HG02798 (cell line): Measurements from ENCODE around the gene ADD2.

Experiments used
- ATAC-seq: cut with Tn5 transposase; IDR thresholded peaks from one replicate; pipeline ENCODE4 v1.9.1; 2021; ENCODE audit warnings: mild to moderate bottlenecking; ENCODE audit not compliant: unreplicated experiment, poor library complexity

The ADD2 gene

GRCh38 chr2:70789304-70790135, 21.5 kb upstream of the ADD2 start:
- no peak for ATAC-seq

- ATAC-seq = no peak
Measured at GRCh38 chr2:70785137-70785911, 17.3 kb upstream of the ADD2 start.

- ATAC-seq = no peak
Measured at GRCh38 chr2:70784320-70784719, 16.3 kb upstream of the ADD2 start.

GRCh38 chr2:70779911-70780545, 12.0 kb upstream of the ADD2 start:
- no peak for ATAC-seq

- no peak for ATAC-seq
Measured at GRCh38 chr2:70779491-70779890, 11.5 kb upstream of the ADD2 start.

- ATAC-seq = no peak
Measured at GRCh38 chr2:70778676-70779075, 10.7 kb upstream of the ADD2 start.

GRCh38 chr2:70777450-70777849, 9.4 kb upstream of the ADD2 start:
- no peak for ATAC-seq

GRCh38 chr2:70776266-70776665, 8.3 kb upstream of the ADD2 start:
- ATAC-seq = no peak

GRCh38 chr2:70775141-70775540, 7.1 kb upstream of the ADD2 start:
- ATAC-seq = no peak

GRCh38 chr2:70772486-70773155, 4.6 kb upstream of the ADD2 start:
- ATAC-seq = no peak

- peak; percentile 79 for ATAC-seq
Measured at GRCh38 chr2:70771446-70771845, 3.4 kb upstream of the ADD2 start.

- ATAC-seq = no peak
Measured at GRCh38 chr2:70769450-70769849, 1.4 kb upstream of the ADD2 start.

- no peak for ATAC-seq
Measured at GRCh38 chr2:70768590-70769085, 638 bp upstream of the ADD2 start.

GRCh38 chr2:70767079-70767698, 811 bp downstream of the ADD2 start:
- ATAC-seq = no peak

GRCh38 chr2:70766357-70767078, 1.5 kb downstream of the ADD2 start:
- ATAC-seq = no peak

- no peak for ATAC-seq
Measured at GRCh38 chr2:70765507-70765906, 2.5 kb downstream of the ADD2 start.

- no peak for ATAC-seq
Measured at GRCh38 chr2:70759446-70759845, 8.6 kb downstream of the ADD2 start.

GRCh38 chr2:70757966-70758365, 10.0 kb downstream of the ADD2 start:
- ATAC-seq = no peak

- ATAC-seq = no peak
Measured at GRCh38 chr2:70757360-70757759, 10.6 kb downstream of the ADD2 start.
